ENCODE results near the gene BANP.

DNA sequence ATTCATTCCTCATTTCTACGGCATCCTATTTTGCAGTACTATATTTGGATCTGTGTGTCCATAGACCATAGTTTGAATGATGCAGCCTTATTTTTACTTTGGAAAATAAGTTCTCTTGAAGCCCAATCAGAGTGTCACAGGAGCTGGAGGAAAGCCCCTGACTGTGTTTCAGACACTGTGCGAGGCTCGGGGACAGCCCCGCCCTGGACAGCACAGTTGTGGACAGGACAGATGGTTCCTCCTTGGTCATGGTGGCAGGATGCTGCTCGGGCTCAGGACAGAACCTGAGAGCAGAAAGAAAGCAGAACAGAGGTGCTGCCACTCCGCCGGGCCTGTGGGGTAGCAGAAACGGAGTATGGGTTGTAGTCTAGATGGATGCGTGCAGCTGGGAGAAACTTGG lies 22.9 kb downstream of the BANP start:
- TF ChIP-seq, protein P1, sequence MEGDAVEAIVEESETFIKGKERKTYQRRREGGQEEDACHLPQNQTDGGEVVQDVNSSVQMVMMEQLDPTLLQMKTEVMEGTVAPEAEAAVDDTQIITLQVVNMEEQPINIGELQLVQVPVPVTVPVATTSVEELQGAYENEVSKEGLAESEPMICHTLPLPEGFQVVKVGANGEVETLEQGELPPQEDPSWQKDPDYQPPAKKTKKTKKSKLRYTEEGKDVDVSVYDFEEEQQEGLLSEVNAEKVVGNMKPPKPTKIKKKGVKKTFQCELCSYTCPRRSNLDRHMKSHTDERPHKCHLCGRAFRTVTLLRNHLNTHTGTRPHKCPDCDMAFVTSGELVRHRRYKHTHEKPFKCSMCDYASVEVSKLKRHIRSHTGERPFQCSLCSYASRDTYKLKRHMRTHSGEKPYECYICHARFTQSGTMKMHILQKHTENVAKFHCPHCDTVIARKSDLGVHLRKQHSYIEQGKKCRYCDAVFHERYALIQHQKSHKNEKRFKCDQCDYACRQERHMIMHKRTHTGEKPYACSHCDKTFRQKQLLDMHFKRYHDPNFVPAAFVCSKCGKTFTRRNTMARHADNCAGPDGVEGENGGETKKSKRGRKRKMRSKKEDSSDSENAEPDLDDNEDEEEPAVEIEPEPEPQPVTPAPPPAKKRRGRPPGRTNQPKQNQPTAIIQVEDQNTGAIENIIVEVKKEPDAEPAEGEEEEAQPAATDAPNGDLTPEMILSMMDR (IDR thresholded peaks at IDR 0.05; ENCODE audit: poor library complexity) = no peak
- TF ChIP-seq EZH2 (IDR thresholded peaks at IDR 0.05; ENCODE audit: borderline replicate concordance) = no peak
- TF ChIP-seq EZH2phosphoT487 (IDR thresholded peaks at IDR 0.05; ENCODE audit: low read depth, severe bottlenecking, unreplicated experiment) = no peak
